ENCODE data around the gene BPIFB2.

Gene BPIFB2

GRCh38 chr20:33009214-33010132 is 2.0 kb downstream of the BPIFB2 start:
- DNase-seq, result no peak

GRCh38 chr20:33010133-33010504 is 2.6 kb downstream of the BPIFB2 start:
- no peak for DNase-seq

GRCh38 chr20:33010674-33011449 is 3.4 kb downstream of the BPIFB2 start:
- no peak for DNase-seq

GRCh38 chr20:33012327-33013189 is 5.1 kb downstream of the BPIFB2 start:
- DNase-seq, result no peak

DNA sequence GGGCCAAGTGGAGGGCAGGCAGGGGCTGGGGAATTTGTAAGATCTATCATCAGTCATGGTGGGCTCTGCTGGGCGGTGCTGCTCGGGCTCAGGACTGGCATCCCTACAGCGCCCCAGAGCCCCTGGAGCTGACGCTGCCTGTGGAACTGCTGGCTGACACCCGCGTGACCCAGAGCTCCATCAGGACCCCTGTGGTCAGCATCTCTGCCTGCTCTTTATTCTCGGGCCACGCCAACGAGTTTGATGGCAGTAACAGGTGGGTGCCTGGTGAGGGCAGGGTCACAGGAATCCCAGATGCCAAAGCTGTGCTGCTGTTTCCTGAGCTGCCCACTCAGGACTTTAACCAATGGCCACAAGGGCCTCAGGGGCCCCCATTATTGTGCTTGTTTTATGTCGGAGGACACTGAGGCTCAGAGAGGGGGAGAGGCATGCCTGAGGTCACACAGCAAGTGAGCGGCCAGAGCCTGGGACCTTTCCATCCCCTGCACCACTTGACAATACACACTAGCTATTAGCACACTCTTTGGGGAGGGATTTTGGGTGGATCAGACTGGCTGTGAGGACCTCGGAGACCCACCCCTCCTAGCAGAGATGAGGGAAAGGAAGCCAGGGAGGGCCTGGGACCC is 6.3 kb downstream of the BPIFB2 start:
- DNase-seq, result no peak

DNA sequence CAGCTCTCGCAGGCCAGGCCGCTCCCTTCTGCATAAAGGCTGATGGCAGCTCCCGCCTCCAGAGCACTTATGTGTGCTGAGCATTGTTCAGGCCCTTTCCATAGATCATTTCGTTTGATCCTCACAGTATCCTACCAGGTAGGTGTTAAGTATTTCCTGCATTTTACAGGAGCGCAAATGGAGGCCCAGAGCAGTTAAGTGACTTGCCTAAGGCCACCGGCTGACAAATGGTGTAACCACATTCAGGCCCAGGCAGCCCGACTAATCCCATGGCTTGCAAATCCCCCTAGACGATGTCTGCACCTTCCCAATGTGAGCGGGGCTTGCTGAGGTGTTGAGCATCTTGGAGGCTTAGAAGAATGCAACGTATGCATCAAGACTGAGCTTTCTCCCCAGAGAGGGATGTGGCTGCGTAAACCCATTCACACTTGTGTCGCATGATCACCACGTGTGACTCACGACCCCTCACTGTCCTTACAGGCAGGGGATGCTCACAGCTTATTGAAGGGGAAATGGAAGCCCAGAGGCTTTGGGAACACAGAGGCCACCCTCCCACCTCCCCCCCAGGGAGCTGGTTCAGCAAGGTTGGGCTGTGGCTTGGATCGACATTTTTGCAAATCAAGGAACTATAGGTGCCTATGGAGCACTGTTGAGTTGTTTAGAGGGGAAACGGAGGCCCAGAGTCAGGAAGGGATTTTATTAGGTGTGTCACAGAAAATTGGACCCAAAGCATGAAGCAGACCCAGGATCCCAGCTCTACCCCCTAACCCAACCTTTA is 7.0 kb downstream of the BPIFB2 start:
- DNase-seq, result no peak

GRCh38 chr20:33015114-33015484 is 7.6 kb downstream of the BPIFB2 start:
- no peak for DNase-seq

GRCh38 chr20:33015700-33016580 is 8.4 kb downstream of the BPIFB2 start:
- no peak for DNase-seq

GRCh38 chr20:33016581-33017109 is 9.1 kb downstream of the BPIFB2 start:
- no peak for DNase-seq

DNA sequence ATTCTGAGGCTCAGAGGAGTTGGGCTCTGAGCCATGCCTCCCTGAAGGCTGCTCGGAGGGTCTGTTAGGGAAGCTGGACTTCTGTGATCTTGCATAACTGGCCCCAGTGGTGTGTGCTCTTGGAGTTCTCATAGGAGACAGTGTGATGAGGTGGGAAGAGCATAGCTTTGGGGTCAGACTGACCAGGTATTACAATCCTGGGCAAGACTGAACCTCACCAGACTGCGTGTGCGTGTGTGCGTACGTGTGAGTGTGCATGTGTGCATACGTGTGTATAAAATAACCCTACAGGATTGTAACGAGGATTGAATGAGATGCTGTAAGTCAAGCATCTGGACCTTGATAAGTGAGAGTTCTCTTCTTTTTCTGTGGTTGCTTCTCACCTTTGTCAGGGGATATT is 10.0 kb downstream of the BPIFB2 start:
- no peak for DNase-seq

DNA sequence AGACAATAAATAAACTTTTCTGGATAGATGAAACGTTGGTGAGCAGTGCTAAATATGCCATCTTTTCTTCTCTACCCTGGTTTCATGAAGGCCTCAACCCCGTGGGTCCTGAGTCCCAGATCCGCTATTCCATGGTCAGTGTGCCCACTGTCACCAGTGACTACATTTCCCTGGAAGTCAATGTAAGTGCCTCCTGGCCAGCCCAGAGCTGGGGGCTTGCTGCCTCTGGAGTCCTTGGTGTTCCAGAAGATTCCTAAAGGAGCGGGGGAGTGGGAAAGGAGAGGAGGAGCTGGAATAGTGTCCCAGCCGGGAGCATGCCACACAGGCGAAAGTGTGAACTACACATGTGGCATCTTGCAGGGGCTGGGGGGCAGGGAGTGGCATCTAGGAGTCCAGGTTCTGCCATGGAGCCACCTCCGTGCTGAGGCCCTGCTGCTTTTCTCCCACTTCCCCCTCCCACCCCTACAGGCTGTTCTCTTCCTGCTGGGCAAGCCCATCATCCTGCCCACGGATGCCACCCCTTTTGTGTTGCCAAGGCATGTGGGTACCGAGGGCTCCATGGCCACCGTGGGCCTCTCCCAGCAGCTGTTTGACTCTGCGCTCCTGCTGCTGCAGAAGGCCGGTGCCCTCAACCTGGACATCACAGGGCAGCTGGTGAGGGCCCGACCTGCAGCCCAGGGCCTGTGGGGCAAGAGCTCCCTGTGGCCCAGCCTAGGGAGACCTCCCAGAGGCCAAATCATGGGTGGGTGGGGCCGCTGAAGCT is 10.8 kb downstream of the BPIFB2 start:
- DNase-seq, result no peak

GRCh38 chr20:33019465-33020277 is 12.2 kb downstream of the BPIFB2 start:
- DNase-seq, result no peak

DNA sequence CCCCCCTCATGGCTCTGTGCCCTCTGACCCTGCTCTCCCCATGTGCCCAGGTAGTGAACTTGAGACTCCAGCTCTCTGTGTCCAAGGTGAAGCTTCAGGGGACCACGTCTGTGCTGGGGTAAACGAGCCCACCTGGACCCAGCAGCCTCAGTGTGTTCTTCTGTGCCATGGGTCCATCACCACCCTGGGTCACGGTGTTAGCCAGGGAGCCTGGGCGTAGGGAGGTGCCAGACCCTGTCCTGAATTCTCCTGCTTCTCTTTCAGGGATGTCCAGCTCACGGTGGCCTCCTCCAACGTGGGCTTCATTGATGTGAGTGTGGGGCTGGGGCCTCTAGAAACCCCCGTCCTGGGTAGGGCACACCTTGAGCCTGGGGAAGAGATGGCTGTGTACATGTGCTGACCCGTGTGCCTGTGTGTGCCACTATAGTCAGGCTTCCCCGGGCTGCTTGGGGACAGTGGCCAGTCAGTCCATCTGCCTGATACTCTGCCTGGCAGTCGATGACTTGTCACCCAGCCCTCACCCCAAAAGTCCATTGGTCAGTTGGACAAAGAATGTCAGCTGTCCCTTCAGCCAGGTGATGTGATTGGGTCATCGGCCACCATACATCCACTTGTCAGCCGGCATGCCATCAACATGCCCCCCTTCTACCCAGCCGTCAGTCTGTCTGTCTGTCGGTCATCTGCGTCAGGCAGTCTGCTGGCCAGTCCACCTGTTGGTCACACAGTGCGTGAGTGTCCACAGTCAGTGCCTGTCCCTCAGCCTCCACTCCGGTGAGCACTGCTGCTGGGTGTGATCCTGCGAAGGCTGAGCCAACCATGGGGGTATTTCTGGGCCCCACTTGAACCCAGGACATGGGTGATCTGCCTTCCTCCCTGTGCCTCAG is 13.0 kb downstream of the BPIFB2 start:
- DNase-seq, result no peak

DNA sequence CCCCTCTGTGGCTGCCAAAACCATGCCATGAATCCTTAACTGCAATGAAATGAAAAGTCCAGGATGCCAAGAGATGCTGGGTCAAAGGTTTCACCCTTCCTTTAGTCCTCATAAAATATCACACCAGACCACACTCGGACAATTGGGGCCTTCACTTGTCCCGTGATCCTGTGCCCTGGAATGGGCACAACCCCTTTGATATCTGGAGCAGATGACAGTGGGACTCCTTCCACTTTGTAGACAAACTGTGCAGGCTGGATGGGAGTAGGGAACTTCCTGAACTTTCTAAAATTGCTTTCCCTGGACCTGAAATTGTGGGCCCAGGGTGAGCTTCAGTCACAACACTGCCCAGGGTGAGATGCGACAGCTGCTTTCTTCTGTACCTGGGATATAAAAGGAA is 14.4 kb downstream of the BPIFB2 start:
- no peak for DNase-seq

DNA sequence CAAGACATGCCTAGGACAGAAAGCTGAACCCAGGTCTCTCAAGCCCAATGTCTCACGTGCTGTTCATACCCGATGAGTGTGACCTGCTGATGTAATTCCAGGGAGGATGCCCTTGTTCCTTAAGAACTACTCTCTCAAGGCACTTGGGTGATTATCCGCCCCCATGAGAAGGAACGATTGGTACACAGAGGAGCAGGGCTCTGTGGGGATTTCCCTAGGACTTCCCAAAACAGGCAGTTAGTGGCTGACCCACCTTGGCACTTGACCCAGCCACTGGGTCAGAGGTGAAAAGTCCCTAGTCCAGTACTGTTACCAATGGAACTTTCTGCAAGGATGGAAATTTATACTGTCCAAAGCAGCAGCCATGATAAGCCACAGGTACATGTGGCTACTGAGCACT is 14.8 kb downstream of the BPIFB2 start:
- no peak for DNase-seq

- no peak for DNase-seq
These were observed 15.4 kb downstream of the BPIFB2 start for GRCh38 chr20:33022694-33023438.
